Amniotic stem cell (primary cell): Measurements from ENCODE around the gene CALR.
A peak's percentile ranks its signal among the peaks of the same experiment; 100 is the strongest.
"Not testable (repeated sequence)": the region's sequence is repeated elsewhere in the genome, so short reads cannot be mapped to it uniquely, and the experiment has no call there.

ENCODE experiments used
- DNase-seq: peaks from one replicate; lab custom pipeline; 2025; lab: John Stamatoyannopoulos, UW

The CALR gene

DNA sequence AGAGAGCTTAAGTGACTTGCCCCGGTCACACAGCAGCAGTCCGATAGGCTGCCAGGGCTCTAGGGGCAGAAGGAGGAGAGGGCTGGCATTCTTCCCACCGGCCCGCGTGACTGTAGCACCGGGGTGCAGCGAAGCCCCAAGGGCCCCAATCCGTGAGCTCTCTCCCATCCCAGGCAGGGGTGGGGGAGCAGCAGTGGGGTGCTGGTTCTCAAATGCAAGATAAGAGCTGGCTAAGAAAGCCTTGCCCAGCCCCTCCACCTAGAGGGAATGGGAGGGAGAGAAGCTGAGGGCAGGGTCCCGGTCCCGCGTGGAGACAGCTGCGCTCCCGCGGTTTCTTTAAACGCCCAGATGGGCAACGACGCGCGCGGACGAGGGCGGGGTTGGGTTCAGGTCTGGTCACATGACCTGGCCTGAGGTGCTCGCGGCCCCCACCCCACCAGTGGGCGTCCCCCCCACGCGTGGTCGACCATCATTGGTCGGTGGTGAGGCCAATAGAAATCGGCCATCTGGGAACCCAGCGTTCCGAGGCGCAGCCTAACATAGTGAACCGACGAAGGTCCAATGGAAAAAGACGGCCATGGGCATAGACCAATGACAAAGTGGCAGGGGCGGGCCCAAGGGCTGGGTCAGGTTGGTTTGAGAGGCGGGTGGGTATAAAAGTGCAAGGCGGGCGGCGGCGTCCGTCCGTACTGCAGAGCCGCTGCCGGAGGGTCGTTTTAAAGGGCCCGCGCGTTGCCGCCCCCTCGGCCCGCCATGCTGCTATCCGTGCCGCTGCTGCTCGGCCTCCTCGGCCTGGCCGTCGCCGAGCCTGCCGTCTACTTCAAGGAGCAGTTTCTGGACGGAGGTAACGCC, at the start of gene CALR:
CALR (plus strand) TSS at position 683 of the 852 bp plus-strand sequence; CDS start at position 754, 71 bp downstream.
- peak; percentile 98 for DNase-seq

- DNase-seq: not testable (repeated sequence)
Observed at GRCh38 chr19:12890299-12890786, 48.1 kb upstream of the CALR start.

- peak; percentile 98 for DNase-seq
Observed at GRCh38 chr19:12890787-12891552, 47.4 kb upstream of the CALR start, which contains the start of gene GCDH. TSS of gene GCDH (plus strand) at chr19:12891160. CDS start at chr19:12891305, 145 bp downstream.

GRCh38 chr19:12891553-12892021, 46.8 kb upstream of the CALR start:
- DNase-seq: no peak

GRCh38 chr19:12893582-12893981, 44.8 kb upstream of the CALR start:
- no peak for DNase-seq

DNA sequence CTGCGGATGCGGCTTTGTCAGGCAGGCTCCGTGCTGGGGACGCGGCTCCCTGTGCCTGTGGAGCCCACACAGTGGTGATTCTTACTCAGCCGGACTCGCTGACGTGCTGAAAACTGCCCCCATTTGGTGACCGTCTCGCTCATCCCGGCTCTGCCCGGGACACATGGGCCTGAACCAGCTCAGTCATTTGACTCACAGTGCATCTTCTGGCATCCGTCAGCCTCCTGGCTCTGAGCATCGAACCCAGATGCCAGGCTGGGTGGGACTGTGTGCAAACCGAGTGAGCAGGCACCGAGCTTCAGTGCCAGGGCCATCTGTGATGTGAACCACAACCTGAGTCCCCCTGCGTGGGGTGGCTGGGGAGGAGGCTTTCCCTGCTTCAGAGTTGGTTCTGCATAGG, 41.9 kb upstream of the CALR start:
- no peak for DNase-seq

DNA sequence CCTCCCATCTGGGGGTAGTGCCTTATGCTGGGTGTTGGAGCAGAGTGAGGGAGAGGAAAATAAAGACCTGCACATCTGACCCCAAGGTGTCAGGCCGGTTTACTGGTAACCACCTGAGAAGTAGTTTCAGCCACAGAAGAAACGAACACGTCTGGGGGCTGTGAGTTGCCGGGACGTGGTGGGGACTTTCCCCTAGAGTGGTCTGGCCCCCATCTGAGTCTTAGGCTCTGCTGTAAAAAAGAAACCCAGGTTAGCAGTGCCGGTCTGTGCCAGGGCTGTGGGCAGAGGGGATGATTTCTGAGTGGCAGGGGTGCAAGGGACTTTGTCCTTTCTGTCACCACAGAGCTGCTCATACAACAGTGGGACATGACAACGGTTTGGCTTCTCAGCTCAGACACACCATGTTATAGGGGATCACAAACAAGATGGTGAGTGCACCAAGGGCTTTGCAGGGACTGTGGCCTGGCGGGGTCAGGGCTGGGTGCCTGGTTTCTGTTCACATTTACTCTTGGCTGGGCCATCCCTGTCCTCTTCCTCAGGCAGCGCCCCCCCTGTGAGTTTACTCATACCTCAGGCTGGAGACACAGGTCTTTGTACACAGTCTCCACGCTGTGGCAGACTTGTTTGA, 38.4 kb upstream of the CALR start:
- DNase-seq: no peak

DNA sequence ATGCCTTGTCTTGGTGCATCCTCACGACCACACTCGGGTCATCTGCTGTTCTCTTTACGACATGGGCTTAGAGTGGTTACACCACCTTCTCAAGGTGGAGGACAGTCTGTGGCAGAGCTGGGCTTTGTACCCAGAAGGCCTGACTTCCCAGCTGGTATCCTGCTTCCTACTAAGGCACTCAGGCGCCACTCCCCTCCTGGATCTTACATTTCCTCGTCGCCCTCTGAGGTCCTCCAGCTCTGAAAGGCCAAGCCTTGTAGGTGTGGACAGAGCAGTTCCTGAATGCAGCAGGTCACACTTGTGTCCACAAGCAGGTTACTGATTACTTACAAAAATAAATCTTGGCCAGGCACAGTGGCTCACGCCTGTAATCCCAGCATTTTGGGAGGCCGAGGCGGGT, 31.2 kb upstream of the CALR start:
- no peak for DNase-seq

DNA sequence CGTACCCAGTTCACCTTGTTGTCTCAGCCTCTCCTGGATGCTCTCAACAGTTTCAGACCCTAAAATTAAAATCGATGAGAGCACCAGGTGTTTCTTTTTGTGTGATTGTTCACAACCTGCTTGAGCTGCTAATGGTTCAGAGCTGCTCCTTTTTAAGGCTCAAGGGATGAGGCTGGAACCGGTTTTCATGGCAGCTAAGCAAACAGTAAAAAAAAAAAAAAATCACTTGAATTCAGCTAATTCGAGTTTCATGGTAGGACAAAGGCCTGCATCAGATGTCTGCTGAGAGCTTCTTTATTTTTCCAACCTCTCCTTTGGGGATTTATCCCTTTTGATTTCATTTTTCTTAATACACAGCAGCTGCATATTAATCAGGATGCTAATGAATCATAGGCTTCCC, 25.8 kb upstream of the CALR start:
- no peak for DNase-seq

- no peak for DNase-seq
Observed at GRCh38 chr19:12913011-12913561, 25.3 kb upstream of the CALR start.

- no peak for DNase-seq
Observed at GRCh38 chr19:12913851-12914690, 24.3 kb upstream of the CALR start.

- not testable (repeated sequence) for DNase-seq
Observed at GRCh38 chr19:12915860-12916259, 22.5 kb upstream of the CALR start.

DNA sequence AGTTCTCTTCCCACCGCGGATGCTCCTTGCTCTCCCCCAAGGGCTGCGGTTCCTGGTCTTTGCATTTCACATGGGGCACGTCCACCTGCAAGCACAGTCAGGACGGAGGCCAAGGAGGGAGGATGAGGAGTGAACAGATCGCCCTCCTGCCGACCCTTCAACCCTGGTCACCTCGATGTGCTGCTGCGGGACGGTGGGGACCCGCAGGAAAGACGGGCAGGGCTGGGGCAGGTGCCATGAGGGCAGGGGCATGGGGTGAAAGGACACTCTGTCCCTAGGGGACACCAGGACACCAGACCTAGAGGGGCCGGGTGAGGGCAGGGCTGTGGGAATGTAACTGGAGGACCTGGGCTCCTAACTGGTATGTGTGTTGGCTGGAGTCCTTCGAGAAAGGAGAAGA, 20.2 kb upstream of the CALR start:
- DNase-seq: no peak

GRCh38 chr19:12921047-12921446, 17.4 kb upstream of the CALR start:
- DNase-seq: no peak

GRCh38 chr19:12922959-12923358, 15.4 kb upstream of the CALR start:
- no peak for DNase-seq

GRCh38 chr19:12924621-12925310, 13.6 kb upstream of the CALR start:
- DNase-seq: no peak

DNA sequence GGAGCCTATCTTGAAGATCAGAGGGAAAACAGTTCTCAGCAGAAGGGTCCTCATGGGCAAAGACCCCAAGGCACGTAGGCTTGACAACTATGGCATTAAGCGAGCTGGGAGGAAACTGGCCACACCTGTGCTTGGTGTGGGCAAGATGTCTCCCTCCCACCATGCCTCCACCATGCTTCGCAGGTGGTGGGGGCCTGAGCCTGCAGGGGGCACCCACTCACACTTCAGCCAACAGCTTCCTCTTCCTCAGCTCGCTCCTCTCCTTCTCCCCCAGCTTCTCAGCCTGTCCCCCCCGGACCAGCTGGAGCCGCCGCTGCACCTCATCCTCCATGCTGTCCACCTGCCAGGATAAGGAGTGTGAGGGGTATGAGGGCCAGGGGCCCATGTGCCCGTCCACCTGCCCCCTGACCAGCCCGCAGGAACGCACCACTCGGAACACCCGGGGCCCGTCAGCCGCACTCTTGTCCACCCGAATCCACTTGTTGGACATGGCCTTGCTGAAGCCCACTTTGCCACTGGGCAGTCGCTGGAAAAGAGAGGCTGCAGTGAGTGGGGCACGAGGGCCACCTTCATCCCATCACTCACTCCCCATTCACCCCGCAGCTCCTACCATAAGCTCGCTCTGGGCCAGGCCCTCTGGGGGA, 8.3 kb upstream of the CALR start:
- DNase-seq: no peak

GRCh38 chr19:12932392-12933286, 5.8 kb upstream of the CALR start:
- no peak for DNase-seq
